Fibroblast of skin of left biceps (primary cell): Measurements from ENCODE around the gene BIRC5.
"Not testable (repeated sequence)": the region's sequence is repeated elsewhere in the genome, so short reads cannot be mapped to it uniquely, and the experiment has no call there.

Experiments
- DNase-seq, 2 experiments: peaks; one replicate each; pipeline ENCODE4 v3.0.0-alpha.2; 2013; ENCODE audit warnings: low read depth in 2 of 2

The BIRC5 gene

DNA sequence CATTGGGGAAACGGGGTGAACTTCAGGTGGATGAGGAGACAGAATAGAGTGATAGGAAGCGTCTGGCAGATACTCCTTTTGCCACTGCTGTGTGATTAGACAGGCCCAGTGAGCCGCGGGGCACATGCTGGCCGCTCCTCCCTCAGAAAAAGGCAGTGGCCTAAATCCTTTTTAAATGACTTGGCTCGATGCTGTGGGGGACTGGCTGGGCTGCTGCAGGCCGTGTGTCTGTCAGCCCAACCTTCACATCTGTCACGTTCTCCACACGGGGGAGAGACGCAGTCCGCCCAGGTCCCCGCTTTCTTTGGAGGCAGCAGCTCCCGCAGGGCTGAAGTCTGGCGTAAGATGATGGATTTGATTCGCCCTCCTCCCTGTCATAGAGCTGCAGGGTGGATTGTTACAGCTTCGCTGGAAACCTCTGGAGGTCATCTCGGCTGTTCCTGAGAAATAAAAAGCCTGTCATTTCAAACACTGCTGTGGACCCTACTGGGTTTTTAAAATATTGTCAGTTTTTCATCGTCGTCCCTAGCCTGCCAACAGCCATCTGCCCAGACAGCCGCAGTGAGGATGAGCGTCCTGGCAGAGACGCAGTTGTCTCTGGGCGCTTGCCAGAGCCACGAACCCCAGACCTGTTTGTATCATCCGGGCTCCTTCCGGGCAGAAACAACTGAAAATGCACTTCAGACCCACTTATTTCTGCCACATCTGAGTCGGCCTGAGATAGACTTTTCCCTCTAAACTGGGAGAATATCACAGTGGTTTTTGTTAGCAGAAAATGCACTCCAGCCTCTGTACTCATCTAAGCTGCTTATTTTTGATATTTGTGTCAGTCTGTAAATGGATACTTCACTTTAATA, 10.4 kb downstream of the BIRC5 start:
- no peak for DNase-seq

- DNase-seq: no peak
Observed at GRCh38 chr17:78225088-78225865, 11.2 kb downstream of the BIRC5 start.

GRCh38 chr17:78226055-78226758, 12.2 kb downstream of the BIRC5 start:
- no peak for DNase-seq

DNA sequence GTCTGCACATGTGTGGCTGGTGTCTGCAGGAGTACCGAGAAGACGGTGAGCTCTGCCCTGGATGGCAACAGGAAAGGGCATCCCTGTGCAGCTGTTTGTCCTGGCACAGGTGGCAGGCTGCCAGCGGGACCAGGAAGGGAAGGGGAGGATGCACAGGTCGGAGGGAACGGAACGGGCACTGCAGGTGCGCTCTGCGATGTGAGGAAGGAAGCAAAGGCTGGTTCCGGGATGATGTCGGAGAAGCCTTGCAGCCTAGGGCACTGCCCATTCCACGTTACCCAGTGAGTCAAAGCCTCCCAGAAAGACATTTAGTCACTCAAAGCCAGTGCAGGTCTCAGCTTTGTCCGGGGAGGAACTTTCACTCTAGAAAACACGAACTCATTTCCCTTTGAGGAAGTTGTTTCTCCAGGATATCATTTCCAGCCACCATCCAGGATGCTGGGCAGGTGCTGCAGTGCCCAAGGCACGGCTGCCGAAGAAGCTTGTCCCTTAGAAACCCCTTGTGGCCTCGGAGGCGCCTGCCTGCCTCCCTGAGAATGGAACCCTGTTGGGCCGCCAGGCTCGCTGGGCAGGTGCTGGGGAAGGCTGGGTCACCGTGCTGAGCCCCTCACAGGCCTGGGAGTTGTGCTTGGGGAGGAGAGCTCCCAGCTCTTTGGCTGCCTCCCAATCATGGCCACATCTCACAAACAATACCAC, 12.9 kb downstream of the BIRC5 start:
- no peak for DNase-seq

DNA sequence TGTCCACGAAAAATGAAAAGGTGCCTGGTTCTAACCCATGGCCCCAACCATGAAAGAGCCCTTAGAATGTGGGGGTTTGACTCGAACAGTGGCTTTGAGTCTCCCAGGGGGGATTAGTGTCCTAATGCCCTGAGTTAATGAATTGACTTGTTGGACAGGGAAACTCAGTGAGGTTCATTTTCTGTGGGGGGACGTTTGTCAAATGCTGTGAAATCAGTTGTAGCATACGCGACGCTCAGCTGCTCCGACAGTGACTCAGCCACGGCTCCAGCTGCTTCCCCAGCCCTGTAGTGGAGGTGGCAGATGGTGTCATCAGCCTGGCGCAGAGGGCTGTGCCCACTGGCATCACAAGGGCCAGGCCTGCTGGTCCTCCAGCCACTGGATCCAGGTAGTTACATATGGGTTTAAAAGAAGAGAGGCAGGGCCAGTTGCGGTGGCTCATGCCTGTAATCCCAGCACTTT, 13.4 kb downstream of the BIRC5 start:
- no peak for DNase-seq

GRCh38 chr17:78228176-78228575, 14.1 kb downstream of the BIRC5 start:
- DNase-seq: no peak

DNA sequence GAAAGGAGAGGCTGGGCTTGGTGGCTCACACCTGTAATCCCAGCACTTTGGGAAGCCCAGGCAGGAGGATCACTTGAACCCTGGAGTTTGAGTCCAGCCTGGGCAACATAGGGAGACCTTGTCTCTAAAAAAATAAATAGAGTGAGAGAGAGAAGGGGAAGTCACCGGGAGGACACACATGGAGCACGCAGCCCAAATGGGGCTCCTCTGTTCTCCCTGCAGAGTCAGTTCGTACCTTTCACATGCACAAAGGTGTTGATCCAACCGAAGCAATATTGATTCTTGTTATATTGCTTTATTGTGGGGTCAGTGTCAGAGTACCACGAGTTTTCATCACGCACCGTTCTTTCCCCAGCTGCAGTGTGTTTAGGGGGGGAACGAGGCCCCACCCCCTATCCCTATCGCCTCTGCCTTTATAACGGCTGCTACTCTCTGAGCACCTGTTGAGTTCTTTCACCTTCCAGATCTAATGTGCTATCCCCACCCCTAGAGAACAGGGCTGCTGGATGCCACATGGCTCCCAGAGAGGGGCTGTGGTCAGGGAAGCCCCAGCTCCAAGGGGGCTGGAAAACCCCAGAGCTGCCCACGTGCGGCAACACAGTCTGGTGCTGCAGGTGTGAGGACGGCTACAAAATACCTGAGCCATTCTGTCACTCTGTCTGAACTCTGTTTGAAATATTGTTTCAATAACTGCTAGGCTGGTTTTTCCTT, 16.4 kb downstream of the BIRC5 start:
- no peak for DNase-seq

- no peak for DNase-seq
Observed at GRCh38 chr17:78230996-78231935, 17.2 kb downstream of the BIRC5 start, which contains the start of gene TMEM235. Gene TMEM235 (plus strand): TSS chr17:78231631. CDS start chr17:78232024, 393 bp downstream.

GRCh38 chr17:78231991-78232858, 18.2 kb downstream of the BIRC5 start:
- DNase-seq: no peak

- DNase-seq: no peak
Observed at GRCh38 chr17:78232859-78233173, 18.8 kb downstream of the BIRC5 start.

- no peak for DNase-seq
Observed at GRCh38 chr17:78233678-78234077, 19.6 kb downstream of the BIRC5 start.

GRCh38 chr17:78234261-78234865, 20.3 kb downstream of the BIRC5 start:
- no peak for DNase-seq

GRCh38 chr17:78235022-78235421, 21.0 kb downstream of the BIRC5 start:
- DNase-seq: not testable (repeated sequence)

DNA sequence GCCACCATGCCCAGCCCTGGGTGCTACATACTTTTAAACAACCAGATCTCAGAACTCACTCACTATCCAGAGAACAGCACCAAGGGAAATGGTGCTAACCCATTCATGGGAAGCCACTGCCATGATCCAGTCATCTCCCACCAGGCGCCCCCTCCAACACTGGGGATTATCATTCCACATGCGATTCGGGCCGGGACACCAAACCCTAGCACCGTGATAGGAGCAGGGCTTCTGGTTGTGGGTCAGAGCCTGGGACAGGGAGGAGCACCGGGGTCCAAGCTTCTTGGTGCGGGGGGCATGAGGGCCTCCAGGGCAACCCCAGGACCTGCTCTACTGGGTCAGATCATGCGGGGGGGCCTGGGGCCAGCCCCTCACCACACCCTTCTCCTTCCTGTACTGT, 21.8 kb downstream of the BIRC5 start:
- no peak for DNase-seq

DNA sequence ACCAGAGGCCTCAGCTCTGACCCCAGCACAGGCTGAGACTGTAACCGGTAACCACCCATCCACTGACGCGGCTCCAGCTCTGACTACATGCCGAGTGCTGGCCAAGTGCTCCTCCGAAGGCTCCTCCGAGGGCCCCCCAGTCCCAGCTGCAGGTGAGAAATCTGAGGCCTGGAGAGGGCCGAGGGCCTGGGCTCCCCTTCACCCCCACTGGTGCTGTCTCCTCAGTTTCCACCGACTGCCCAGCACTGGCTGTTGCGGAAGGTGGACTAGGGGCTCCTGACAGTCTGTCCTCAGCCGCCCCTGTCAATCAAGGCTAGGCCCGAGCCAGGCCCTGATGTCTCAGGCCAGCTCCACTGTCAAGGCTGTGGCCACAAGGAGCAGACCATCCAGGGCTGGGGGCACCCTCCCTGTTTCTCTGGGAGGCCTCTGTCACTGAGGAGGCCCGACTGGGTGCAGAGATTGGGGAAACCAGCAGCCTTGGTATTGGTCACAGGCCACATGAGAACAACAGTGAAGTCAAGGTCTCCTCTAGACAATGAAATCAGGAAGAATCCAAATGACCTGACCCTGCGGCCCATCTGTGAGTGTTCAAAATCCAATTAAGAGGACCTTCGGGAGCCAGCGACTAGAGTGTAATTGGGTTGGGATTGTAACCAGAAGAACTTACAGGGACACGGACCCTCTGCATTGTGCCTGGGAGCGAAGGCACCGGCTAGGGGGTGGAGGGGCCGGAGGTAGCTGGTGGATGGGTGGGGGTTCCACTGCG, 22.5 kb downstream of the BIRC5 start:
- no peak for DNase-seq

GRCh38 chr17:78237401-78238012, 23.5 kb downstream of the BIRC5 start:
- DNase-seq: no peak

GRCh38 chr17:78238823-78239488, 24.9 kb downstream of the BIRC5 start:
- DNase-seq: no peak
